GM10248 (cell line): Measurements from ENCODE around the gene GTPBP1.

Experiments
- CTCF ChIA-PET: fragments of 300-600 bp; sonication (Branson Sonifier 250); formaldehyde crosslinking; extraction: SDS; loops from one replicate; lab custom pipeline; 2021; ENCODE audit warnings: antibody characterized with exemption; lab: Yijun Ruan, JAX
- POLR2A ChIA-PET: fragments of 350-650 bp; sonication (Branson Sonifier 250); formaldehyde crosslinking; extraction: SDS; loops from one replicate; lab custom pipeline; 2020; ENCODE audit warnings: antibody characterized with exemption; lab: Yijun Ruan, JAX
- DNase-seq: peaks from one replicate; pipeline ENCODE4 v3.0.0; 2012; ENCODE audit errors: extremely low spot score
- CTCF ChIP-seq: IDR thresholded peaks from 2 replicates; pipeline ENCODE4 v1.5.1; 2012; ENCODE audit warnings: mild to moderate bottlenecking, low read depth; ENCODE audit errors: extremely low read depth, missing control alignments, control extremely low read depth

Gene GTPBP1

DNA sequence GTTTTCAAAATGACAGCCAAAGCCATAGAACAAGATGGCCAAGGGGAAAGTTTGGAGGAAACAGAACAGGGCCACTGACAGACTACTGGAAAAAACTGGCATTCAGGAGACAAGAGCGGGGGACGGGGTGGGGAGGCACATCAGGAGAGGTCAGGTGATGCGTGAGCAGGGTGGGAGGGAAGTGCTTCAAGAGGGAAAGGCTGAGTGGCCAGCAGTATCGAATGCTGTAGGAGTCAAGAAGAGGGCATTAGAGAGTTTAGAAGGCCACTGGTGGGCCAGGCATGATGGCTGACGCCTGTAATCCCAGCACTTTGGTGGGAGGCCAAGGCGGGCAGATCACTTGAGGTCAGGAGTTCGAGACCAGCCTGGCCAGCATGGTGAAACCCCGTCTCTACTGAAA lies 8.2 kb downstream of the GTPBP1 start:
- DNase-seq: no peak
- POLR2A ChIA-PET: interaction anchor here (0.5 to 1.1 kb wide), 3 partner anchors 16 to 30 kb away, joined by 3 to 6 read pairs (median 4); no protein-coding TSS in a partner anchor
- CTCF ChIA-PET: interaction anchor here (2.2 to 4.9 kb wide), 2 partner anchors 11 to 19 kb away, joined by 11 to 18 read pairs; no protein-coding TSS in a partner anchor

DNA sequence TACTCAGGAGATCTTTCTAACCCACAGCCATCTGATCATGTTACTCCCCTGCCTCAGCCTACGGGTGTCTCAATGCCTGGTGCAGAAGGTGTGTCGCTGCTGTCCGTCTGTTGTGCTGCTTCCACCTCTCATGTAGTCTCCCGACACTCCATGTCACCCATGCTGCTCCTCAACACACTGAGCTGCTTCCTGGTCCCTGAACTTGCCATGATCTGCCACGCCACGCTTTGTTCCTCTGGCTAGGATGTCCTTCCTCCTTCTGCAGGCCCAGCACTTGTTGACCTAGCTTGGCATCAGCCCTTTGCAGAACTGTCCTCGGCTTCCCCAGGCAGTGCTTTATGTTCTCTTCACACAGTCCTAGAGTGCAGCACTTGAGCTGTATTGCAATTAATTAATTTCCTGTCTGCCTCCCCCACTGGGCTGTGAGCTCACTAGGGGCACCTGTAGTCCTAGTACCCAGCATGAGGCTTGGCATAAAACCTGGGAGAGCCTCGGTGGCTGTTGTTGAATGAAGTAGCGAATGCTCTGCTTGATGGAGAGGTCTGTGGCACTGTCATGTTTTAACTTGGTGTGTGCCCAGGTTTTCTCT lies 9.5 kb downstream of the GTPBP1 start:
- ChIA-PET POLR2A (interaction anchor here (0.6 to 1.0 kb wide), 2 partner anchors 8 to 21 kb away, joined by 3 read pairs; no protein-coding TSS in a partner anchor), CTCF (interaction anchor here (1.5 to 4.9 kb wide), 3 partner anchors 8 to 18 kb away, joined by 5 to 18 read pairs (median 11); no protein-coding TSS in a partner anchor)
- no peak for TF ChIP-seq CTCF
- DNase-seq: no peak

More for the DNA sequence above, 8.2 kb downstream of the GTPBP1 start:
- no peak for TF ChIP-seq CTCF

DNA sequence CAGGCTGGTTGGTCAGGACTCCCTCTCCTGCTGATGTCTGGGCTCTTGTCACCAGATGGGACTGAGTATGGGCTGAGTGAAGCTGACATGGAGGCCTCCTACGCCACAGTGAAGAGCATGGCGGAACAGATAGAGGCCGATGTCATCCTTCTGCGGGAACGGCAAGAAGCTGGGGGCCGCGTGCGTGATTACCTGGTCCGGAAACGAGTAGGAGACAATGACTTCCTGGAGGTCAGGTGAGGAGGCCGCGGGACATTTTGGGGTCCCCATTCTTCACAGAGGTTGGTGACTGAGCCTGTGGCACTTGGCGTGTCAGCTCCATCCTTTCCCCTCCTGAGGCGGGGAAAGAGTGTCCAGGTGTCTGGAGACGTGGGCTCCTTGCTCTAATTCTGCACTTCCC lies 10.1 kb downstream of the GTPBP1 start:
- CTCF ChIA-PET: interaction anchor here (1.5 to 4.9 kb wide), 2 partner anchors 8 to 17 kb away, joined by 5 to 18 read pairs; no protein-coding TSS in a partner anchor
- TF ChIP-seq CTCF: no peak
- no peak for DNase-seq
- POLR2A ChIA-PET: interaction anchor here (0.6 to 1.0 kb wide), 2 partner anchors 8 to 22 kb away, joined by 3 read pairs; no protein-coding TSS in a partner anchor

DNA sequence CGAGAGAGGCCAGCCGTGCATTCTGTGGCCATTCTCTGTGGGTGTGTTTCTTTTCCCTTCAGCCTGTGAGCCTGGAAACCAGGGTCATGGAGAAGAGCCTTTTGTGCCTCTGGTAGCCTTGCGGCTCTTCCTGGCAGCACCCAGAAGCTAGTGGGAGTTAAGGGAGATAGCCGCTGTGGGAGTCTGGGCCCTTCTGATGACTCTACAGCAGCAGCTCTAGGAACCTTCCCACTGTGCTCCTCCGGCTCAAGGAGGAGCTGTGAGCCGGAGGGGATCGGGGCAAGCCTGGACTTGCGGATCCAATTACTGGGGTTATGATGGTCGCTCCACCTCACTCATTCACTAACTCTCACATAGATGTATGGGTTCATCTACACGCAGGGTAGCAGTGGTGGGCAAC lies 10.5 kb downstream of the GTPBP1 start:
- no peak for DNase-seq
- ChIA-PET POLR2A (interaction anchor here (1.0 kb wide), 1 partner anchor 9 kb away, joined by 3 read pairs; no protein-coding TSS in a partner anchor), CTCF (interaction anchor here (1.5 to 4.9 kb wide), 2 partner anchors 9 to 17 kb away, joined by 5 to 18 read pairs; no protein-coding TSS in a partner anchor)
- TF ChIP-seq CTCF: no peak

DNA sequence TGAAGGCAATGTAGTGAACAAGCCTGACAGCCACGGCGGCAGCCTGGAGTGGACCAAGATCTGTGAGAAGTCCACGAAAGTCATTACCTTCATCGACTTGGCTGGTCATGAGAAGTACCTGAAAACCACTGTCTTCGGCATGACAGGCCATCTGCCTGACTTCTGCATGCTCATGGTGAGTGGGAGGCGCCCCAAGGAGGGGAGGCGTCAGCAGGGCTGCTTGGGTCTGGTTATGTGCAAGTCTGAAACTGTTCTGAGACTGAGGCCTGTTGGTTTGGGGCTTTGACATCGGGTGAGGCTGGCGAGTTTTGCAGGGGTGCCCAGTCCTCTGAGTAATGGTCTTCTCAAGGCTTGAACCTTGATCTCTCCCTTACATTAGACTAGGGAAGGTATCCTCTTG lies 11.1 kb downstream of the GTPBP1 start:
- TF ChIP-seq CTCF: no peak
- ChIA-PET POLR2A (no interaction called here), CTCF (interaction anchor here (1.5 to 1.8 kb wide), 2 partner anchors 9 to 12 kb away, joined by 4 to 5 read pairs; no protein-coding TSS in a partner anchor)
- no peak for DNase-seq

DNA sequence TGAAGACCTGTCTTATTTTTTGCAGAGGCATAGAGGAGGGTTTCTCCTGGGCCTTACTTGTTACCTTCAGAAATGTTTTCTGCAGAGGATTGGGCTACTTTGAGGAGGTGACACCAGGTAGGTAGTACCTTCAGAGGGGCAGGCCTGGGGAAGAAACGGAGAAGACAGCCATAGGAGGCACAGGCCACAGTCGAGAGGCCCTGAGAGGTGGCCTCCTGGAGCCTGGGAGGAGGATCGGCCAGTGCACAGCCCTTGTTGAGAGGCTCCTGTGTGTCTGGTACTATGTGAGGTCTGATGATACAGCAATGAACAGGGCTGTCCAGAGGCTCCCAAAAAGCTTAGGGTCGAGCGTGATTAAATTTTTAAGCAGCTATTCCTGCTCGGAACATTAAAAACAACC lies 11.5 kb downstream of the GTPBP1 start:
- ChIA-PET CTCF (interaction anchor here (1.7 to 1.8 kb wide), 2 partner anchors 12 to 49 kb away, joined by 3 to 4 read pairs; no protein-coding TSS in a partner anchor), POLR2A (no interaction called here)
- no peak for DNase-seq
- no peak for TF ChIP-seq CTCF
